GM18519 (cell line): ENCODE measurements around the gene ARHGDIA.
"Not testable (repeated sequence)": the region's sequence is repeated elsewhere in the genome, so short reads cannot be mapped to it uniquely, and the experiment has no call there.

ENCODE experiments used
- ATAC-seq: cut with Tn5 transposase; IDR thresholded peaks from one replicate; pipeline ENCODE4 v1.9.1; 2021; ENCODE audit warnings: mild to moderate bottlenecking, moderate library complexity; ENCODE audit not compliant: unreplicated experiment, low FRiP score

Gene ARHGDIA

DNA sequence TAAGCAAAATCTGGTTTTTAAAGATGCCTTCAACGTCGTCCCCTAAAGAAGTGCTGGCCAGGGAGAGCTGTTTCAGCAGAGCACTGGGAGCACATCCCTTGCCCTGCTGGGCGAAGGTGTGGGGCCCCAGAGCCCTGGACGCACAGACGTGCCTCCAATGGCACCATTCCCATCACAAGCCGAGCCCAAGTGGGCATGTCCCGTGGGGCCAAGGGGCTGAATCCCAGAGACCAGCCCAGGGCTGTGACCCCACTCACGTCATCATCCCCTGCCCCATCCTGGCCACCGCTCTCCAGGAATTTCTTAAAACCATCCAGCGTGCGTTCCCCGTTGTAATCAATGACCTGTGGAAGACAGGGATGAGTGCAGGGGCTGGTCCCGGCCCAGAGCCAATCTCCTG lies 26.2 kb downstream of the ARHGDIA start:
- no peak for ATAC-seq

DNA sequence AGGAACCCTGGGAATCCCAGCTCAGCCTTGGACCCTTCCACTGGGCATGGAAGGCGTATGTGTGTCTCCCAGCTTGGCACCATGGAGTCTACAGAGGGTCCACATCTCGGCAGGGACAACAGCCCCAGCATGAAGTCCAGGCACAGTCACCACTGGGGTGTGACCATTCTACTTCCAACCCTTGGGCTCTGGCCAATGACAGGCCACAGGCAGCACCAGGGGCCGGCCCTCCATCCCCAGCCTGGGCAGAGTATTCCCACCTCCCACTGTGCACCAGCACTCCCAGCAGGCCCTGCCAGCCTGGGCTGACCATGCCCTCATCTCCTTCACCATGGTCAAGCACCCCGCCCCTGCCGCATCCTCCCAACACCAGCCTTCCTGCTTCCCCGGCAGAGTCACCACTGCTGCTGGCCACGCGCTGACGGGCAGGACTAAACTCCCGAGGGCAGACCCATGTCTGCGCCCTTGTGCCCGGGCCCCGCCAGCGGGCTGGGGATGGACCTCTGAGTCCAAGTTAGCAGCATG lies 26.7 kb downstream of the ARHGDIA start:
- ATAC-seq: no peak

- no peak for ATAC-seq
Measured at GRCh38 chr17:81843713-81844326, 27.3 kb downstream of the ARHGDIA start.

- ATAC-seq: no peak
Measured at GRCh38 chr17:81842725-81843504, 28.2 kb downstream of the ARHGDIA start.

DNA sequence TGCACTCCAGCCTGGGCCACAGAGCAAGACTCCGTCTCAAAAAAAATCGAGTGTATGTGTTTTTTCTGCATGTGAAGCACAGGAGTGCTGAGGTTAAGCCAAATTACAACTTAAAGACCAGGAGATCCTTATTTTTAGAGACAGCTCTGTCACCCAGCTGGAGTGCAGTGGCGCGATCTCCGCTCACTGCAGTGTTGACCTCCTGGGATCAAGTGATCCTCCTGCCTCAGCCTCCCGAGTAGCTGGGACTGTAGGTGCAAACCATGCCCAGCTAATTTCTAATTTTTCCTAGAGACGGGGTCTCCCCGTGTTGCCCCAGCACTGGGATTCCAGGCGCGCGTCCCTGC lies 28.8 kb downstream of the ARHGDIA start:
- no peak for ATAC-seq

- ATAC-seq: no peak
Measured at GRCh38 chr17:81841866-81842265, 29.3 kb downstream of the ARHGDIA start.

DNA sequence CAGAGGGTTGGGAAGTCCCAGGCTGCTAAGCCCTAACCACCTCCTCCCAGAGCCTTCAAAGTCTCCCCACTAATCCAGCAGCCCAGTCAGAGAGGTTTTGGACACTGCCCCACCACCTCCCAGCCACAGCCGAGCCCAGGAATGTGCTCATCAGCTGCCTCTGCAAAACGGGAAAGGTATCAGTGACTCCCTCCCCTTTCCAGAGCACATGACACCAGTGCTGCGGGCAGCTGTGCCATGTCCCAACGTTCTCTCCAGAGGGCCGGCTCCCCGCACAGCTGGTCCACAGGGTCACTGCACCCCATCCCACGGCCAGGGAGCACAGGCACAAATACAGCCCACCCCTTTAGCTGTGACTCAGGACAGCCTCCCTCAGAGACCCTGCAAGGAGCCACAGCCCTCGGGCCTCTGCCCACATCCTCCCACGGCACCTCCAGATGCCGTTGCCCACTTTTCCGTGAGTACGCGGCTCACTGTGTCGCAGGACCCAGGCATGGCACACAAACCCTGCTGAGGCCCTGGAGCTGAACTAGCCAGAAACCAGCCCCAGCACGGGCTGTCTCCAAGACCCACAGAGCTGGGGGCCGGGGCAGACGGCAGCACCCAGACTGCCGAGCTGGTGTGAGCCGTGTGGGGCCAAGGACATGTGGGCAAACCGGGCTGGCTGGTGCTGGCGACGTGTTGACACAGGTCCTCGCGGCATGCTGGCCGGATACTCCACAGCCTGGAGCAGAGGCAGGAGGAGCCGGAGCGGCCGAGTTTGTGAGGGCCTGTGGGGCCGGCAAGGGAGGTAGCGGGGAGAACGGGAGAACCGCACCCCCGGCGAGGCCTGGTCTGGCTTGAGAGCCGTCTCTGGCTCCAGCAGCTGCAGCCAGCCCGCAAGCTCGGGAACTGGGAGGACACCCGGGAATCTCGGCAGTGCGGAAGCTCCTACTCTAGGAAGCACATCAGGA lies 30.0 kb downstream of the ARHGDIA start:
- ATAC-seq: no peak

DNA sequence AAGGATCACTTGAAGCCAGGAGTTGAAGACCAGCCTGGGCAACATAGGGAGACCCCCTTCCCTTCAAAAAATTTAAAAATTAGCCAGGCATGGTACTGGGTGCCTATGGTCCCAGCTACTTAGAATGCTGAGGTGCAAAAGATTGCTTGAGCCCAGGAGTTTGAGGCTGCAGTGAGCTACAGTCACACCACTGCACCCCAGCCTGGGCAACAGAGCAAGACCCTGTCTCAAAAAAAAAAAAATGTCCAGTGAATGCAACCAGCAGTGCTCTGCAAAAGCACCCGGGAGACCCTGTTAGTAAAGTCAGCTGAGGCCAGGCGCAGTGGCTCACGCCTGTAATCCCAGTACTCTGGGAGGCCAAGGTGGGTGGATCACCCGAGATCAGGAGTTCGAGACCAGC lies 31.1 kb downstream of the ARHGDIA start:
- ATAC-seq: not testable (repeated sequence)

DNA sequence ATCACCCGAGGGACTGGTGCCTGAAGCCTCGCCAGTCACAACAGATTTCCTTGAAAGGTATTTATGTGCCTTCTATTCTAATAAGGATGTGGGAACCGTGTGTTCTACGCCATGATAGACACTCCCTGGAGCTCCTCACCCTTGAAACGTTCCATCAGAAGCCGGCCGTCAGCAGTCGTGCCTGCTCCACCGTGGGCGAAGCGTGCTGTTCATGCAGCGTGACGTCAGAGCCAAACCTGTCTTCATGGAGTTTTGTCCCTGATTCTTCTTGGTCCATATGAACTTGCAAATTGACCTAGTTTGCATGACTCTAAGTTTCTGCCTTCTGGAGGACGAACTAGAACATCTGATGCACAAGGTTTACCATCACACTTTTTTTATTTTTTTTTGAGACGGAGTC lies 31.8 kb downstream of the ARHGDIA start:
- no peak for ATAC-seq

GRCh38 chr17:81838753-81839255 lies 32.3 kb downstream of the ARHGDIA start:
- ATAC-seq: no peak

GRCh38 chr17:81837641-81838040 lies 33.5 kb downstream of the ARHGDIA start:
- ATAC-seq: no peak

GRCh38 chr17:81834831-81835267 lies 36.3 kb downstream of the ARHGDIA start, which contains the start of gene PPP1R27:
TSS of gene PPP1R27 (minus strand) at chr17:81835050. CDS start at chr17:81834953, 97 bp downstream.
- ATAC-seq: no peak

GRCh38 chr17:81833921-81834830 lies 37.0 kb downstream of the ARHGDIA start:
- ATAC-seq: no peak

DNA sequence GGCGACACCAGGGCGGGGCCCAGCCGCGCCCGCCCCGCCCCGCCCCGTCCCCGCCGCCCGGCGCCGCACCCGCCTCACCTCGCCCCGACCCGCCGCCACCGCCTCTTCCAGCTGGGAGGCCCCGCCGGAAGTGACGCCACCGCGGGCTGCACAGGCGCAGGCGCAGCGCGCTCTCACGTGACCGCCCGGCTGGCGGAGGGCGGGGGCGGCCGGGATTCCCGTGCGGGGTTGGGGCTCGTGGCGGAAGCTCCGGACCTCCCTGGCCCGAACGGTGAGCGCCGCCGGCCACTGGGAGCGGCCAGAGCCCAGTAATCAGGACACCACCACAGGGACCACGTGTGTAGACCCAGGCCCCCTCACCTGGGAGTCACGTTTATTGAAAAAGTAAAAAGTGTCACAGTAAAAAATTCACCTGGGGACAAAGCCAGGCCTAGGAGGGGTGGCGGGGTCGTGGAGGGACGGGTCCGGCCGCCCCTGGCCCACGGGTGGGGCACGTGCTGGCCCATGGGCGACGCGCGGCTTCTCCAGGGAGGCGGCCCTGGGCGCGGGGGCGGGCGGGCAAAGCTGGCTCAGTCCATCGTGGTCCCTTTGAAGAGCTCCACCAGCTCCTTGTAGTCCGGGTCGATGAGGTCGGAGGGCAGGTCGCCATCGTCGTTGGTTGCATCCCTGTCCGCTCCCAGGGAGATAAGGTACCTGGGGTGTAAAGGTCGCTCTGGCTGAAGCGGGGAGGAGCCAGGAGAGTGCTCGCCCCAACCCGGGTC lies 37.8 kb downstream of the ARHGDIA start, which contains the start of gene MCRIP1:
MCRIP1 (minus strand) TSS at position 132 of the 761 bp plus-strand sequence. CDS start 8,785 bp downstream, outside the sequence.
- peak; percentile 58 for ATAC-seq

- peak; percentile 18 for ATAC-seq
Measured at GRCh38 chr17:81832608-81833159, 38.5 kb downstream of the ARHGDIA start.

DNA sequence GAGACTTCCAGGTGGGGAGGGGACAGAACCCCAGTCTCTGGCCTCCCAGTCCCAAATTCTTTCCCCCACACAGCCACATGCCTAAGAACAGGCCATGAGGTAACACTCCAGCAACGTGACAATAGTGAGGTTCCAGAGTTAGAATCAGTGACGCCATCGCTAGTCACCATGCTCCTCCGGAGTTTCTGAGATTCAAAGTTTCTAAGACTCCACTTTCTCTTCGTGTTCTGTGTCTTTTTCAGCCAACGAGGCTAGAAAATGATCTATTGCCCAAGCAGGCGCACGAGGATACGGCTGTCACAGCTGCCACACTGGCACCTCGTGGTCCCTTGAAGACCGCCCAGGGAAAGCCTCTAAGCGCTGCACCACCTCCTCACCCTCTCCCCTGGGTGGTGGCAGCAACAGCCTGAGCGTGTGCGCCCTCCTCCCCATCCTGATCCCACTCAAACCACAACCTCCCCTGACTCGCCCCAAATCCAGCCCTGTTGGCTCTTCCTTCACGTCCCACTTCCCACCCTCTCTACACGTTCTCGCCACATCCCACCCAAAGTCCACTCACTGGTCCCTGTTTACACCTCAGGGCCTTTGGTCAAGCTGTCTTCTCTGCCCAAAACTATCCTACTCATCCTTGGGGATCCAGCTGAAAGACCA lies 39.1 kb downstream of the ARHGDIA start:
- no peak for ATAC-seq

DNA sequence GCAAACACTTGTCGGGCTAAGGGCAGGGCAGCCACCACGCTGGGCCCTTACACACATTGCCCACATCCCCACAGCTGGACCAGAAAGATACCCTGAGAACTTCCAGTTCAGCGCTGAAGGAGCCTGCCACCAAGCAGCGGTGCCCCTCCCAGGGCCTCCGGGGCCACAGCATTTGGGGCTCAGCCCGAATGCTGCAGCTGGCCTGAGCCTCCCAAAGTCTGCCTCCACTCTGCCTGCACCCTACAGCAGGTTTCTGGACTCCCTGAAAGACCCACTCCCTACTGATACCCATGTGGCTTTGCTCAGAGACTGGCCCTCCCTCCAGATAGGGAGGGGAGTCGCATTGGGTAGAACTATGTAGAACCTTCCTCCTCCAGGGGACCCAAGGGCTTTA lies 39.6 kb downstream of the ARHGDIA start:
- ATAC-seq: no peak

DNA sequence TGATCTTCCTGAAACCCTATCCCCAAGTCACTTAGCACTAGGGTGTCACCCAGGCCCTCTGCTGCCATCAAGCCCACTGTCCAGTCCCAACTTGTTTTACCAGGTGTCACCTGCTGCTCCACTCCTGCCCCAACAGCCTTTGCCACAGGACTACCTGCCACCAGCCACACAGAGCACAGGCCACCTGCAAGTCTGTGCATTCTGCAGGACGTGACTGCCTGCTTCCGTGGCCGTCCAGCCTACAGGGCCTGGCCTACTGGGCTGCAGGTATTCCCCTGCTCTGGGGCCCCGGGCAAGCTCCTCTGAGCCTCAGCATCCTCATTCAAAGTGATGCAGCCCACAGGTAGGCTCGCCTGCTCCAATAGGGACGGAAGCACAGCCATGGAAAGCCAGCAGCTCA lies 41.3 kb downstream of the ARHGDIA start:
- no peak for ATAC-seq
